Measurements from ENCODE around the gene CBFA2T3.

CBFA2T3 gene

GRCh38 chr16:88830783-88831182, 146.2 kb downstream of the CBFA2T3 start:
- DNase-seq, result no peak

- no peak for DNase-seq
Observed at GRCh38 chr16:88830258-88830657, 146.7 kb downstream of the CBFA2T3 start.

GRCh38 chr16:88828711-88829110, 148.3 kb downstream of the CBFA2T3 start:
- DNase-seq, result no peak

- DNase-seq, result no peak
Observed at GRCh38 chr16:88827727-88828126, 149.3 kb downstream of the CBFA2T3 start.

- no peak for DNase-seq
Observed at GRCh38 chr16:88826070-88826840, 150.8 kb downstream of the CBFA2T3 start.

GRCh38 chr16:88825146-88825545, 151.9 kb downstream of the CBFA2T3 start:
- no peak for DNase-seq
